ENCODE measurements around the gene LRRC74A. TPM values are rescaled to one million over a fixed set of nuclear protein-coding genes. Genes with fewer than 3 reads are reported as not detected.

LRRC74A gene
- total and polyA plus RNA-seq, 2 experiments from 2014 or later = not detected

GRCh38 chr14:76782115-76782884, 43.9 kb upstream of the LRRC74A start:
- no peaks in the 10 kb centered on the region for H3K9me3 ChIP-seq (ENCODE audit: low read depth)
- no peaks in the 10 kb centered on the region for H3K36me3 ChIP-seq (replicated peaks; ENCODE audit: insufficient read depth, low read depth)

GRCh38 chr14:76782885-76783566, 43.2 kb upstream of the LRRC74A start:
- 77% methylated on average over 9 of the region's 9 CpGs for WGBS (ENCODE audit: low lambda C conversion rate, missing lambda C conversion rate)
- no peaks in the 10 kb centered on the region for H3K9me2 ChIP-seq (replicated peaks; ENCODE audit: insufficient read depth)
- H3K4me1 ChIP-seq (ENCODE audit: insufficient read depth) = no peaks in the 10 kb centered on the region
- no peaks in the 10 kb centered on the region for H3K9me3 ChIP-seq (ENCODE audit: low read depth)
- H3K4me3 ChIP-seq = no peak overlapping the region
- no peak overlapping the region for H3K4me2 ChIP-seq
- no peak for TF ChIP-seq EZH2 (IDR thresholded peaks at IDR 0.05; ENCODE audit: borderline replicate concordance)
- no peaks in the 10 kb centered on the region for H3K79me2 ChIP-seq
- no peaks in the 10 kb centered on the region for H4K20me1 ChIP-seq (ENCODE audit: insufficient read depth, poor library complexity, severe bottlenecking)
- no peak overlapping the region for H2AFZ ChIP-seq
- no peak for DNase-seq (ENCODE audit: low spot score)
- no peaks in the 10 kb centered on the region for H3K27me3 ChIP-seq
- H3K36me3 ChIP-seq (replicated peaks; ENCODE audit: insufficient read depth, low read depth) = no peaks in the 10 kb centered on the region
- no peak overlapping the region for H3K27ac ChIP-seq

More at GRCh38 chr14:76782115-76782884, 43.9 kb upstream of the LRRC74A start:
- no peak overlapping the region for H3K27ac ChIP-seq
- 96% methylated on average over 10 of the region's 10 CpGs for WGBS (ENCODE audit: low lambda C conversion rate, missing lambda C conversion rate)
- H3K4me1 ChIP-seq (ENCODE audit: insufficient read depth) = no peaks in the 10 kb centered on the region
- TF ChIP-seq EZH2 (IDR thresholded peaks at IDR 0.05; ENCODE audit: borderline replicate concordance) (no peak), CTCF (IDR thresholded peaks at IDR 0.05; ENCODE audit: poor library complexity) (no peak), EZH2phosphoT487 (IDR thresholded peaks at IDR 0.05; ENCODE audit: low read depth, severe bottlenecking, unreplicated experiment) (no peak)
- H3K79me2 ChIP-seq = no peaks in the 10 kb centered on the region
- no peak overlapping the region for H3K4me2 ChIP-seq
- no peaks in the 10 kb centered on the region for H3K9me2 ChIP-seq (replicated peaks; ENCODE audit: insufficient read depth)
- no peaks in the 10 kb centered on the region for H3K27me3 ChIP-seq
- no peak overlapping the region for H3K4me3 ChIP-seq
- DNase-seq (ENCODE audit: low spot score) = no peak
- H4K20me1 ChIP-seq (ENCODE audit: insufficient read depth, poor library complexity, severe bottlenecking) = no peaks in the 10 kb centered on the region
- H2AFZ ChIP-seq = no peak overlapping the region

- WGBS (ENCODE audit: low lambda C conversion rate, missing lambda C conversion rate) = 96% methylated on average over 6 of the region's 6 CpGs
- Histone ChIP-seq H3K4me3 (no peak overlapping the region), H3K27ac (no peak overlapping the region), H3K9me2 (replicated peaks; ENCODE audit: insufficient read depth) (no peaks in the 10 kb centered on the region), H3K79me2 (no peaks in the 10 kb centered on the region), H3K27me3 (no peaks in the 10 kb centered on the region), H3K4me1 (ENCODE audit: insufficient read depth) (no peaks in the 10 kb centered on the region), H3K4me2 (no peak overlapping the region), H4K20me1 (ENCODE audit: insufficient read depth, poor library complexity, severe bottlenecking) (no peaks in the 10 kb centered on the region), H3K36me3 (replicated peaks; ENCODE audit: insufficient read depth, low read depth) (no peaks in the 10 kb centered on the region), H3K9me3 (ENCODE audit: low read depth) (no peaks in the 10 kb centered on the region), H2AFZ (no peak overlapping the region)
- TF ChIP-seq EZH2phosphoT487 (IDR thresholded peaks at IDR 0.05; ENCODE audit: low read depth, severe bottlenecking, unreplicated experiment) = no peak
- no peak for TF ChIP-seq EZH2 (IDR thresholded peaks at IDR 0.05; ENCODE audit: borderline replicate concordance)
- no peak for TF ChIP-seq CTCF (IDR thresholded peaks at IDR 0.05; ENCODE audit: poor library complexity)
- DNase-seq (ENCODE audit: low spot score) = no peak
These were observed 41.8 kb upstream of the LRRC74A start for GRCh38 chr14:76784266-76784874.

GRCh38 chr14:76784881-76785280, 41.3 kb upstream of the LRRC74A start:
- TF ChIP-seq CTCF (IDR thresholded peaks at IDR 0.05; ENCODE audit: poor library complexity) (peak; percentile 73), EZH2phosphoT487 (IDR thresholded peaks at IDR 0.05; ENCODE audit: low read depth, severe bottlenecking, unreplicated experiment) (no peak)
- Histone ChIP-seq H4K20me1 (ENCODE audit: insufficient read depth, poor library complexity, severe bottlenecking) (no peaks in the 10 kb centered on the region), H2AFZ (no peak overlapping the region), H3K27me3 (no peaks in the 10 kb centered on the region), H3K4me3 (no peak overlapping the region), H3K4me1 (ENCODE audit: insufficient read depth) (no peaks in the 10 kb centered on the region), H3K79me2 (no peaks in the 10 kb centered on the region), H3K9me2 (replicated peaks; ENCODE audit: insufficient read depth) (no peaks in the 10 kb centered on the region), H3K4me2 (no peak overlapping the region), H3K9me3 (ENCODE audit: low read depth) (no peaks in the 10 kb centered on the region), H3K36me3 (replicated peaks; ENCODE audit: insufficient read depth, low read depth) (no peaks in the 10 kb centered on the region), H3K27ac (no peak overlapping the region)
- peak; percentile 84 for DNase-seq (ENCODE audit: low spot score)
- 29% methylated on average over 2 of the region's 2 CpGs for WGBS (ENCODE audit: low lambda C conversion rate, missing lambda C conversion rate)
